SK-N-SH (cell line): Measurements from ENCODE around the gene ABCC2.

ENCODE experiments used
- CTCF ChIP-seq: fragments of 200-600 bp; sonication (generic); IDR thresholded peaks from 2 replicates; pipeline ENCODE4 v1.6.1; 2017; ENCODE audit warnings: antibody characterized with exemption, mild to moderate bottlenecking, moderate library complexity
- EP300 ChIP-seq, 2 experiments: IDR thresholded peaks; 2 replicates each; pipeline versions ENCODE4 v1.4.0 to v1.6.1; 2012; ENCODE audit warnings: borderline replicate concordance in 1 of 2, low read depth in 1 of 2, low read length in 1 of 2
- EZH2phosphoT487 ChIP-seq: fragments of 200-600 bp; sonication (generic); IDR thresholded peaks from 2 replicates; pipeline ENCODE4 v1.6.1; 2017; ENCODE audit warnings: low read depth, mixed run types, mild to moderate bottlenecking, antibody characterized with exemption, moderate library complexity, borderline replicate concordance
- FOXM1 ChIP-seq: IDR thresholded peaks from 2 replicates; pipeline ENCODE4 v1.4.0; 2012; ENCODE audit warnings: low read depth, mild to moderate bottlenecking
- MAX ChIP-seq: IDR thresholded peaks from 2 replicates; pipeline ENCODE4 v1.4.0; 2012; ENCODE audit warnings: low read depth
- NFIC ChIP-seq: IDR thresholded peaks from 2 replicates; pipeline ENCODE4 v1.4.0; 2012; ENCODE audit warnings: borderline replicate concordance
- PBX3 ChIP-seq: IDR thresholded peaks from 2 replicates; pipeline ENCODE4; 2012
- POLR2AphosphoS5 ChIP-seq: IDR thresholded peaks from 2 replicates; pipeline ENCODE4 v1.6.1; 2012; ENCODE audit warnings: low read depth, low read length
- RFX5 ChIP-seq: IDR thresholded peaks from 2 replicates; pipeline ENCODE4 v1.6.1; 2012; ENCODE audit warnings: mild to moderate bottlenecking, improper control_type of control experiment, low read length
- TAF1 ChIP-seq: IDR thresholded peaks from 2 replicates; pipeline ENCODE4 v1.6.1; 2012; ENCODE audit warnings: low read depth, mild to moderate bottlenecking, low read length, moderate library complexity, borderline replicate concordance
- USF1 ChIP-seq: IDR thresholded peaks from 2 replicates; pipeline ENCODE4 v1.4.0; 2012; ENCODE audit warnings: low read depth, borderline replicate concordance
- YY1 ChIP-seq: IDR thresholded peaks from 2 replicates; pipeline ENCODE4 v1.4.0; 2012; ENCODE audit warnings: low read depth, mild to moderate bottlenecking

GRCh38 chr10:99873846-99874245, 91.4 kb downstream of the ABCC2 start:
- TF ChIP-seq YY1 (no peak), RFX5 (no peak), TAF1 (no peak), EP300 (IDR thresholded peaks at IDR 0.05; ENCODE audit: borderline replicate concordance in 1 of 2, low read depth in 1 of 2, low read length in 1 of 2) (no peak), MAX (no peak), CTCF (no peak), POLR2AphosphoS5 (no peak), USF1 (no peak), NFIC (no peak), FOXM1 (no peak), EZH2phosphoT487 (no peak), PBX3 (no peak)
